GM12872 (cell line): ENCODE measurements around the gene LDLRAD4.

ENCODE experiments used
- CTCF ChIP-seq: IDR thresholded peaks from 3 replicates; pipeline ENCODE4 v1.5.1; 2011; ENCODE audit warnings: low read depth, mild to moderate bottlenecking, low read length, moderate library complexity; ENCODE audit not compliant: insufficient read depth

The LDLRAD4 gene

GRCh38 chr18:13624563-13625237, 406.1 kb downstream of the LDLRAD4 start:
- no peak for TF ChIP-seq CTCF

- TF ChIP-seq CTCF, result no peak
These were observed 406.8 kb downstream of the LDLRAD4 start for GRCh38 chr18:13625355-13625754.

- no peak for TF ChIP-seq CTCF
These were observed 407.4 kb downstream of the LDLRAD4 start for GRCh38 chr18:13625843-13626543.

- TF ChIP-seq CTCF, result no peak
These were observed 408.0 kb downstream of the LDLRAD4 start for GRCh38 chr18:13626544-13626908.

GRCh38 chr18:13627639-13628038, 409.1 kb downstream of the LDLRAD4 start:
- TF ChIP-seq CTCF, result no peak

GRCh38 chr18:13628211-13628610, 409.7 kb downstream of the LDLRAD4 start:
- no peak for TF ChIP-seq CTCF

GRCh38 chr18:13629841-13630715, 411.5 kb downstream of the LDLRAD4 start:
- peak; percentile 82 for TF ChIP-seq CTCF
